Dermis microvascular lymphatic vessel endothelial cell (primary cell): Measurements from ENCODE around the gene KPNA6. TPM values are rescaled to one million over a fixed set of nuclear protein-coding genes. Genes with fewer than 3 reads are reported as not detected.

Source experiments
- DNase-seq, 2 donors: peaks; one replicate each; pipeline versions ENCODE4 v3.0.0 to v3.0.0-alpha.2; 2010; ENCODE audit warnings: low read depth in 2 of 2
- total RNA-seq: library from RNA; depleted of rRNA; stranded (reverse); fragments of >200 nt; gene quantifications from 2 replicates; pipeline ENCODE4 v1.2.1, GENCODE V29; 2014

KPNA6 gene
- total RNA-seq, 1 donor from 2014 or later, result 27.1 TPM

DNA sequence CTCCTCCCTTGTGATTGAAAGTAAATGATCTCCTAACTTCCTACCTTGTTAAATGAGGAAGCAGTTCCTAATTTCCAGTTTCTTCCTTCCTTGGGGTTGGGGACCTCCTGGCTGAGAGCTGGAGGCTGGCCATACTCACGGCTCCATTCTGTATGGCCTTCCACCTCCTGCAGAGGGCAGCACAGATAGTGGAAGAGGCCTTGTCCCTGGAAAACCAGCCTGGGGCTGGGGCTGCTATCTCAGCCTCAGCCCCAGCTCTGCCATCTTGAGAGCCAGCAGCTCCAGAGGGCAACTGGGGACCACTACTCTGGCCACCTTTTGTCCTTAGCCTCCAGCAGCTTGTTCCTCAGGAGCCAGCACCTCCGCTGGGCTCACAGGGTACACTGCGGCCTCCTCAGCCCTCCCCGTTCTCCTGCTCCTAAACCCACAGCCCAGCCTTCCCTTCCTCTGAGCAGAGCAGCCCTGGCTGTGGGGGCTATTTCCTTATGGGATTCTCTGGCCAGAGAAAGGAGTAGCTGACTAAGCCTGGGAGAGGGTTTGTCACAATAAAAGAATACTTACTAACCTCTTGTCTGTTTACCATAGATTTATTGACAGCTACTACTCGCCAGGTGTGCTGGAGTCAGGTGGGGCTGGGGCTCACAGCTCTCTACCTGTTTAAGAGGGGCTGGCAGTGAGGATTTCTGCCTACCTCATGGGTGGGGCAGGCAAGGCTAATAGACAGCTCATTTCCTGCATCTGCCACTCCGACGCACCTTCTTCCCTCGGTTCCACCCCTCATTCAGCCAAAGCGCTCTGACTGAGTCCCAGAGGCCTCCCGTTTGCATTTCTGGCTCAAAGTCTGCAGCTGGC lies 108.0 kb downstream of the KPNA6 start:
- peak; percentile 55 to 77 for DNase-seq

- DNase-seq, result peak in 1 of 2 donors; percentile 20
These were observed 108.7 kb downstream of the KPNA6 start for GRCh38 chr1:32216566-32216965.

DNA sequence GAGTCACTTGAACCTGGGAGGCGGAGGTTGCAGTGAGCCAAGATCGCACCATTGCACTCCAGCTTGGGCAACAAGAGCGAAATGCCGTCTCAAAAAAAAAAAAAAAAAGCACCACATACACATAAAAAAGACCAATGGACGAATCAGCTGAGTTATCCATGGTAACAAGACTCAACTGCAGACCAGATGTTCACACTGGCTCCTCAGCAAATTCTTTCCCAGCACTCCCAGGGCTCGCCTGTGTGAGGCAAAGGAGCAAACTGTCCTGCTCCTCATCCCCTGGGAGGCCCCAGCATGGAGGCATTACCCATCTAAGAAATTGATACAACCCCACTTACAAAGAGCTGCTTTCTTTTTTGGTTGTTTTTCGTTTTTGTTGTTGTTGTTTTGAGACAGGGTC lies 111.2 kb downstream of the KPNA6 start:
- DNase-seq, result no peak

DNA sequence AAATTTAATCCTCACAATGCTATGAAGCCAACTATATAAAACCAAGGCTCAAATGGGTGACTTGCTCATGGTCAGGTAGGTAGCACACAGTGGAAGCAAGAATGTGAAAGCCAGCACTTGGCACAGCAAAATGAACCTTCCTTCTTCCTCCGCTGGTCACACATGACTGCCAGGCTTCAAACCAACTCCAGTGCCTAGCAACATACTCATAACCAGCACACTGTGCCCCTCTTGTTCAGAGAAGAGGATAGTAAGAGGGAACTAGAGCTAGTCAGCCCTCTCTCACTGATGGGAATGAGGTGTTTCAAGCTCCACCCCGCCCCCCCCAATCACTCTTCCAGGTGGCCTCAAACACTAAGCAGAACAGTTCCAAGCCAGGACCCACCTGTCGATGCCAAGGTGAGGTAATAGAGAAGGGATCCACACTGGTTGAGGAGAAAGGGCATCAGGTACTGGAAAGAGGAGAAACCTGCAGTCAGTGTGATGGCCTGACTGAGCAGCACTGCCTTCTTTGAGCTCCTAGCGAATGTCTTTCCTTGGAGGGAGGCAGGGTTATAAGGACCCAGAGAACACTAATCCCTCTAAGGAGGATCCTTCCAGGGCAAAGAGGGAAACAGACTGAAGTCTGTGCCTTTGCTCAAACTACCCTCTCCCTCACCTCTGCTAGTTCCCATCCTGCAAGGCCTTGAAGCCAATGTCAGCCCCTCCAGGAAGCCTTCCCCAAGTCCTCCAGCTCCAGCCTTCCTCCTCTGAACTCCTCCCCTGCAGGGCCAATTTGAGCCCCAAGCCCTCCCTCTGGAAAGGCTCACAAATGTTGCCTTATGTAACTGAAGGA lies 113.1 kb downstream of the KPNA6 start:
- no peak for DNase-seq

DNA sequence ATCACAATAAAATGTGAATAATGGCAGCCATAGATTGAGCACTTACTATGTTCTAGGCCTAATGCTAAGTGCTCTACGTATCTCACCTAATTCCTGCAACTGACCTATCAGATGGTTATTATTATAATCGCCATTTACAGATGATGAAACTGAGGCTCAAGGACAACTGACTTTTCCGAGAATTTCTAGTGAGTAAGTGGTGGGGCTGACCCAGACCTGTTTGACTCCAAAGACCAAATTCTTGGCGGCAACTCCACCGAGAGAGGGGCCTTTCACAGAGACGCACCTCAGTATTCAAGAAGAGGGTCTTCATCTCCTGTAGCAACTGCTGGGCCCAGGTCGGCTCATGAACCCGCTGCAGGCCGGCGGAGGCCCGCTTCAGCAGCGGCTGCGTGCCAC lies 113.7 kb downstream of the KPNA6 start:
- DNase-seq, result no peak

DNA sequence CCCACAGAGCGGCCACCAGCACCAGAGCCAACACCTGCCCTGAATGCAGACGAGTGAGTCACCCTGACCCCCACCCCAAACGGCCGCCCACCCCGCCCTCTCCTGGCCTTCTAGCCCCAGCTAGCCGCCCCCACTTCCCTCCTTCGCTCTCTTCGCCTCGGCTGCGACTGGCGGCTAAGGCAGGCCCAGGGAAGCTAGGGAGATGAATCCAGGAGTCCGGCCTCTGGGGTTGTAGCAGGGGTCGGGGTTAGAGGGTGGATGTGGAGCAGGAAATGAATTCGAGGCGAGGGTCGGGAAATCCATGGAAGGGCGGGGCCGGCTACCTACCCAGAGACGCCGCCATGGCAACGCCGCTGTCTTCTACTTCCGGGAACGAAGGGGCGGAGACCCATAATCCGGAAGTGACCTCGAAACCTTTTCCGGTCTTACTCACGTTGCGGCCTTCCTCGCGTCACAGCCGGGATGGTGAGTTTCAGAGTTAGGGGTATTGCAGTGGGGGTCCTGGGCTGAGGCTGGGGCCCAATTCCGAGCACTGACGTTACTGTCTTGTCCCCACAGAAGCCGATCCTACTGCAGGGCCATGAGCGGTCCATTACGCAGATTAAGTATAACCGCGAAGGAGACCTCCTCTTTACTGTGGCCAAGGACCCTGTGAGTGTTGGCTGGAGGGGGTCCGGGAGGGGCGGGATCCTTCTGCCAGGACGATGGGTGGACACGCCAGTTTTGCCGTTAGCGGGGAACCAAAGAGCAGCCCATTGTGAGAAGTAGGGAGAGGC lies 114.3 kb downstream of the KPNA6 start, which contains the start of the genes EIF3I and TMEM234:
Gene EIF3I (plus strand): TSS at position 428 of the 776 bp plus-strand sequence. CDS start 35 bp downstream, at position 463.
Gene TMEM234 (minus strand): TSS at position 374 of the 776 bp plus-strand sequence. CDS start 31 bp downstream, at position 343.
- DNase-seq, result peak; percentile 91 to 94

DNA sequence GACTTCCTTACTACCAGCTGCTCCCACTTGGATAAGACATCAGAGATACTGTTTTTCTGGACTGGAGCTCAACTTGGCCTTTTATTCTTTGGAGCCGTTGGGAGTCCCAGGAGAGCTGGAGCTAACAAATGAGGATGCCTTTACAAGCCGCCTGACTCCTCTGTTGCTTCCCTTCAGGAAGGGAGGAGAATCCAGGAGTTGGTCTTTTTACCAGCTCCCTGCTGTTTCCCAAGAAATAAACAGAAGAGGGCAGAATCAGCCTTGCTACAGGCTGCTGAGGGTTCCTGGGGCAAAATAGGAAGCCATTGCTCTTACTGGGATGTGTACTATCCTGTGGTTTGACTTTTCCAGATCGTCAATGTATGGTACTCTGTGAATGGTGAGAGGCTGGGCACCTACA lies 115.8 kb downstream of the KPNA6 start:
- peak in 1 of 2 donors; percentile 52 for DNase-seq

DNA sequence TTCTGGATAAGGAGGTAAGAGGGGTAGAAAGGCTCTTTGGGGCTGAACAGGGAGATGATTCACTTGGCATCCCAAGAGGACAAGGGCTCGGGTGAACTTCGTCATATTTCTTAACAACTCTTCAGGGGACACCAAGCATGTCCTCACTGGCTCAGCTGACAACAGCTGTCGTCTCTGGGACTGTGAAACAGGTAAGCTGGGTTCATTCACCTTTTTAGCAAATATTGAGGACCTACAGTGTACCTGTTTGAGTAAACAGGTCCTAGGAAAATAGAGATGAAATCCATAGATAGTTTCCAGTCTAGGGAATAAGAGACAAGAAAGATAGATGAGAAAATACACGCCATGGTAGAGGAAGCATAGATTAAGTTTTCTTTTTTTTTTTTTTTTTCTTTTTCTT lies 116.4 kb downstream of the KPNA6 start:
- no peak for DNase-seq

Other genes with a start within 250 kb of the KPNA6 start
- gene PTP4A2, start 169.7 kb upstream of the KPNA6 start, total RNA-seq, result 186 and 192 TPM in 2 replicates
- gene KHDRBS1, start 94.2 kb upstream of the KPNA6 start, total RNA-seq, result 54.2 and 58.7 TPM in 2 replicates
- gene TMEM39B, start 35.1 kb upstream of the KPNA6 start, total RNA-seq, result 9.6 and 12.9 TPM in 2 replicates
- gene TXLNA, start 71.6 kb downstream of the KPNA6 start, total RNA-seq, result 57.6 and 68.0 TPM in 2 replicates
- gene CCDC28B, start 92.5 kb downstream of the KPNA6 start, total RNA-seq, result 16.1 and 24.4 TPM in 2 replicates
- gene IQCC, start 97.6 kb downstream of the KPNA6 start, total RNA-seq, result 0.90 and 1.0 TPM in 2 replicates
- not detected in 2 replicates for gene DCDC2B, start 101.0 kb downstream of the KPNA6 start, total RNA-seq
- 8.5 and 11.8 TPM in 2 replicates for gene TMEM234, start 114.3 kb downstream of the KPNA6 start, total RNA-seq
- gene EIF3I, start 114.4 kb downstream of the KPNA6 start, total RNA-seq, result 284 and 321 TPM in 2 replicates
- 0.64 and 1.9 TPM in 2 replicates for gene FAM167B, start 139.2 kb downstream of the KPNA6 start, total RNA-seq
- gene LCK, start 143.2 kb downstream of the KPNA6 start, total RNA-seq, result under 0.01 TPM in 2 replicates
- gene HDAC1, start 184.0 kb downstream of the KPNA6 start, total RNA-seq, result 116 and 147 TPM in 2 replicates
- 94.7 and 217 TPM in 2 replicates for gene MARCKSL1, start 228.2 kb downstream of the KPNA6 start, total RNA-seq